ENCODE data around the gene RPS3. TPM values are rescaled to one million over a fixed set of nuclear protein-coding genes. Genes with fewer than 3 reads are reported as not detected.
A peak's percentile ranks its signal among the peaks of the same experiment; 100 is the strongest.

RPS3 gene
- total RNA-seq, 1 donor from 2014 or later = 2,045 TPM

GRCh38 chr11:75394085-75394840 is 5.1 kb upstream of the RPS3 start:
- TF ChIP-seq CTCF (IDR thresholded peaks at IDR 0.05; ENCODE audit: insufficient read depth, low read length, poor library complexity, severe bottlenecking) = no peak
- H3K27me3 ChIP-seq (ENCODE audit: control insufficient read depth, insufficient read depth, low read length) = no peaks in the 10 kb centered on the region
- no peaks in the 10 kb centered on the region for H3K36me3 ChIP-seq (ENCODE audit: control insufficient read depth, insufficient read depth, low read length)
- DNase-seq (ENCODE audit: low read depth) = no peak
- no peak overlapping the region for H3K4me3 ChIP-seq (ENCODE audit: low read depth, low read length)

- DNase-seq (ENCODE audit: low read depth) = no peak
- TF ChIP-seq CTCF (IDR thresholded peaks at IDR 0.05; ENCODE audit: insufficient read depth, low read length, poor library complexity, severe bottlenecking) = no peak
- no peak overlapping the region for H3K4me3 ChIP-seq (ENCODE audit: low read depth, low read length)
- peaks cover 4% of the 10 kb centered on the region for H3K36me3 ChIP-seq (ENCODE audit: control insufficient read depth, insufficient read depth, low read length)
- no peaks in the 10 kb centered on the region for H3K27me3 ChIP-seq (ENCODE audit: control insufficient read depth, insufficient read depth, low read length)
Observed at GRCh38 chr11:75398906-75399305, 412 bp upstream of the RPS3 start.

GRCh38 chr11:75400146-75400865 is 988 bp downstream of the RPS3 start:
- DNase-seq (ENCODE audit: low read depth) = no peak
- H3K27me3 ChIP-seq (ENCODE audit: control insufficient read depth, insufficient read depth, low read length) = no peaks in the 10 kb centered on the region
- H3K4me3 ChIP-seq (ENCODE audit: low read depth, low read length) = peak overlapping the region; percentile 76
- TF ChIP-seq CTCF (IDR thresholded peaks at IDR 0.05; ENCODE audit: insufficient read depth, low read length, poor library complexity, severe bottlenecking) = no peak
- H3K36me3 ChIP-seq (ENCODE audit: control insufficient read depth, insufficient read depth, low read length) = peaks cover 8% of the 10 kb centered on the region

- H3K27me3 ChIP-seq (ENCODE audit: control insufficient read depth, insufficient read depth, low read length) = no peaks in the 10 kb centered on the region
- DNase-seq (ENCODE audit: low read depth) = no peak
- peaks cover 8% of the 10 kb centered on the region for H3K36me3 ChIP-seq (ENCODE audit: control insufficient read depth, insufficient read depth, low read length)
- H3K4me3 ChIP-seq (ENCODE audit: low read depth, low read length) = no peak overlapping the region
- TF ChIP-seq CTCF (IDR thresholded peaks at IDR 0.05; ENCODE audit: insufficient read depth, low read length, poor library complexity, severe bottlenecking) = no peak
Observed at GRCh38 chr11:75402002-75402773, 2.9 kb downstream of the RPS3 start.

GRCh38 chr11:75403037-75403436 is 3.7 kb downstream of the RPS3 start:
- Histone ChIP-seq H3K36me3 (ENCODE audit: control insufficient read depth, insufficient read depth, low read length) (peaks cover 8% of the 10 kb centered on the region), H3K4me3 (ENCODE audit: low read depth, low read length) (no peak overlapping the region), H3K27me3 (ENCODE audit: control insufficient read depth, insufficient read depth, low read length) (no peaks in the 10 kb centered on the region)
- TF ChIP-seq CTCF (IDR thresholded peaks at IDR 0.05; ENCODE audit: insufficient read depth, low read length, poor library complexity, severe bottlenecking) = no peak
- no peak for DNase-seq (ENCODE audit: low read depth)
